Activated CD4-positive, alpha-beta T cell treated with anti-CD3 and anti-CD28 coated beads for 4 hours (primary cell): ENCODE data around the gene LRGUK.

Source experiments
- DNase-seq, 2 donors: peaks; one replicate each; pipeline ENCODE4 v3.0.0-alpha.2; 2020

LRGUK gene

DNA sequence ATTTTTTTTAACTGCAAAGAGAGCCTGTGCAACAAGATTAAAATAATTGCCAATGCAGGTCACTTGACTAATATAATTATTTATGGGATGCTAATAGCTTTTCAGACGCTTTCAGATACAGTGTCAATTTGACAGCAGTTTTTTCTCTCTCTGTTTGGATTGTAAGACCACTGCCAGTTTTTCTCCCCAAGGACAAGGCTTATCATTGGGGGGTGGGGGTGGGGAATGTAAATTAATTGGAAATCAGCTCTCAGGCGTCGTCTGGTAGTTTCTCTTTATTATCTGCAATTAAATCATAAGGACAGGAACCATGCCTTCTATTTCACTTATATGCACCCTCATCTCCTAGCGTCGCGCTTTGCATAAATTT lies 559 bp upstream of the LRGUK start:
- DNase-seq = no peak

DNA sequence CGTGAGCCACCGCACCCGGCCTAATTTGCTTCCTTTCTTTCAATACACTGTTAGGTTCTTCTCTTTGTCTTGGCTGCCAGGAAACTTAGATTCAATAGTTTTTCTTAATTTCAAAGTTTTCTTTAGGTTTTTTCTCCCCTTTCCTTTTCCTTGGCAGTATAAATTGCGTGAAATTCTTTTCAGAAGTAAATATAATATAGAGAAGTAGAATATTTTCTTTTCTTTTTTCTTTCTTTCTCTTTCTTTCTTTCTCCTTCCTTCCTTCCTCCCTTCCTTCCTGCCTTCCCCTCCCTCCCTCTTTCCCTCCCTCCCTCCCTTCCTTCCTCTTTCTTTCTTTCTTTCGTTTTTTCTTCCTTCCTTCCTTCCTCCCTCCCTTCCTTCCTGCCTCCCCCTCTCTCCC lies 1.7 kb downstream of the LRGUK start:
- no peak for DNase-seq

DNA sequence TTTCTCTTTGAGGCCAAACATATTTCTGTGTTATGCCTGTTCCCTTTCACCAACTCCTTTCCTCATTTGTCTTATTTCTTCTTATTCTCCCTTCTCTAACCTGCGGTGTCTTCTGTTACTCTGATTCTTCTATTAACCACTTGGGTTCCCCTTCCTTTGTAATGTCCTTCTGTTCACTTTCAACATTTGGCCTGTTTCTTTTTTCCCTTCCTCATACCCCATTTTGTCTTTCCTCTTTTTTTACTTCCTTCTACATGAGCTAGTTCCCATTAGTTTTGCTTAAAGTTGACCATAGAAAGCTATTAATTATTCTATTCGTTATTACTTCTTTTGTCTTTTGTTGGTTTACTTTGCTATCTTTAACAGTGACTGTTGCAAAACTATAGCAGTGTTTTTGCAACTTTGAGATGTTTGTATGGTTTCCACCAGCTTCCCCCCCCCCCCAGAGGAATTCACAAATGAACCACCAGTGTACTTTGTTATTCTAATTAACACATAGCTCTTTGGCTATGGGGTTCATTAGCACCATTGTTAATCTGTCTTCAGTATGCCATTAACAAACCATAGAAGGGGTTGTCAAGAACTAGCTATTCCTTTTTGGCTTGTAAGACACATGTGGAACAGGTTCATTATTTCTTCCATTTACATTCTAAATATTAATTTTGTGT lies 2.9 kb downstream of the LRGUK start:
- no peak for DNase-seq

DNA sequence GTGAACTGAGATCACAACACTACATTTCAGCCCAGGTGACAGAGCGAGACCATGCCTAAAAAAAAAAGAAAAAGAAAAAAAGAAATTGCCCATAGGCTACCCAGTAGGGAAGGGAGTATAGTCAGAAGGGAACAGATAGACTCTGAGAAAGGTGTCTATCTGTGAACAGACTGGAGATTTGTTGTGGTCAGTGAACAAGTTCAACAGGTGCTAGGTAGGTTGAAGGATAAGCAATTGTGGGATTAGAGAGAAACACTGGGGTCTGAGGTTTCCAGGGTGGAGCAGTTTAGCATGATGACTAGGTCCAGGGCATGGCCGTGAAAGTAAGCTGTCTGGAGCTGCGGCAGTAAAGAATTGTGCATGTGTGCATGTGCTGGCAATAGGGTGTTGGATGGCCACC lies 6.9 kb downstream of the LRGUK start:
- no peak for DNase-seq

DNA sequence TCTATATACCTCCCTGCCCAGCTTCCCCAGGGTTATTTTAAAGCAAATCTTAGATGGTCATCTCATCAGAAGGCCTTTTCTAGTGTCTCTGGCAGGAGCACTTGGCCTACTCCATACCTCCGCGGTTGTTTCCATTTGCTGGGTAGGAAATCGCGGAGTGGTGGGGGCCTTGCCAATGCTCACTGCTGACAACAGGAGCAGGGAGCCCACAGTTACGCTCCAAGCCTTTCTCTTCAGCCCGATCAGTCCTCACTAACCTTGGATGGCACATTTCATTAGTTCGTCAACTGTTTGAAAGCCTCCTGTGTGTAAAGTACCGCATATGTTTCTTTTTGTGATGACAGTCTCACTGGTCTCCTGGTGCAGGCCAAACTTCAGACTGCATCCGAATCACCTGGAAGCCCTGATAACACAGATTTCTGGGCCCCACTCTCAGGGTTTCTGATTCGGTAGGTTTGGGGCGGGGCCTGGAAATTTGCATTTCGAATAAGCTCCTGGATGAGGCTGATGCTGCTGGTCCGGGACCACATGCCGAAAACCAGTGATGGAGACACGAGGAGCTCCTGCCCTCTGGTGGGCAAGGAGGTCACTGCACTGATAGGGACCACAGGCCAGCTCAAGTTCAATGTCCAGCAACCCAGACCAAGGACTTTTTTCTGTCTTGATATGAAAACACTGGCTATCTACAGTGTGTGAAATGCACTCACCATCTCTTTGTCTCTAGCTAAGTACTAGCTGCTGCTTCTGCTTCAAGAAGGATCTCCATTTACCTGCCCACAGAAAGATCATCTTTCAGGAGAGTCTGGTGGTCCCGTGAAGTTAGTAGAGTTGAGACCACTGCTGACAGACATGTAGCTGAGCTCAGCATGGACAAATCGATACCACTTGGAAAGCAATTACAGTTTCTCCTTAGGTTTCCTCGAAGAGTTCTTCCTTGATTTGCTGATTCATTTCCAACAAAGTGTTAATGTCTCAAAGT lies 14.0 kb downstream of the LRGUK start:
- peak; percentile 23 to 30 for DNase-seq

DNA sequence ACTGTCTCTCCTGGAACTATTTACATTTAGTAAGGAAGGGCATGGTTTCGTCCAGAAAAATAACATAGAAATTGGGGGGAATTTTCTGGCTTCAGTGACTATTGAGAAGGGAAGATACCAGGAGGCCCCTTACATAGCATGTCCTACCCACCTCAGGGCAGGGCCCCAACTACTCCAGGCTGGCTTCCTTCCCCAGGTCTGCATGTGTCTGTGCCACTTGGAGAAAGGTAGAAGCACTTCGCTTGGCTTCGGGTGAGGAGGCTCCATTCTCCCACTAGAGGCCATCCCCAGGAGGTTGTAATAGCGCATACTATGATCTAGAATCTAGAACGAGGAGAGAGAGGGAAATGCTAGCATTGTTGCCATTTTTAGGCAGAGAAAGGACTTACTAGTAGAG lies 14.7 kb downstream of the LRGUK start:
- DNase-seq = no peak

DNA sequence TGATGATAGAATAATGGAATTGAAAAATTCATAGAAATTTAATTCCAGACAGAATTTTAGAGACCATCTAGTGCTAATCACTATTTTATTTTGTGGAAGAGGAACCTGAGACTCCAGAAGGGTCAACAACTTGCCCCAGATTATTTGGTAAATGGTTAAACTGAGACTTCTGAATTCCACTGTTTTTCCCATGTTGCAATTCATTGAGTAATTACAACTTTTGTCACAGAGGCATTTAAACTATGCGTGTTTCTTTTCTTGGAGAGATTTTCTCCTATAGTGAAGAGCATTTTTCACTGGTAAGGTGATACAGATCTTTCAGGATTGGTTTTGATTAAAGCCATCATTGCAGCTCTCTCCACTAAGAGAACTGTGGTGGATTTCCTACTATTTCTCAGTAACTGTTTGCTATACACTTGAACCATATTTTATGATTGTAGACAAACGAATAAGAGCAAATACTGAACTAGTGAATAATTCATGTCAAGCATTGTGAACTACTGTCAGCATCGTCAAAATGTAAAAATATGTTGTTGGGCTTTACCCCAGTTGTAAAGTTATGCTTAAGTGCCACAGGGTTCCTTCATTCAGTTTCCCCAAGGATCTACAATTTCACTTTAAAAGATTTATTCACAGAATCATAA lies 26.5 kb downstream of the LRGUK start:
- no peak for DNase-seq

DNA sequence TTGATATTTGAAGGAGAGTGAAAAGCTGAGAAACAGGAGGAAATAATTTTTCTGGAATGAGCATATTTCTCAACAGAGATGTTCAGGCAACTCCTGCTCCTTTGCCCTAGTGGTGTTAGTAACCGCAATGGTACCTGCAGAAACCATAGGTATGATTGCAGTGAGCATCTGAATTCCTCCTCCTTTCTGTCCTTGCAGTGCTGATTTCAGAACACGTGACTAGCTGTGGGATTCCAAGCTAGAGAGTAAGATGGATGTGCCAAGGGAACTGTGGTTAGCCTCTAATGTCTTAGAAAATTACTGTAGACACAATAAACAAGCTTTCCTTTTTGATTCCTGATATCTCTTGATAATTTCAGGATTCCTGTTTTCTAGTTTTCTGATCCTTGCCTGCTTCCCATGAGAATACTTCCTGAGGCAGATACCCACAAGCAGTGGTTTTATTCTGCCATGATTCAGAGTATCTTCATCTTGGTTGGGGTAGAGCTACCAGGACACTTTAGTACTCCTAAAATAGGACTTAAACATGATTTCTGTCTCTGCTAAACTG lies 27.5 kb downstream of the LRGUK start:
- DNase-seq = no peak

DNA sequence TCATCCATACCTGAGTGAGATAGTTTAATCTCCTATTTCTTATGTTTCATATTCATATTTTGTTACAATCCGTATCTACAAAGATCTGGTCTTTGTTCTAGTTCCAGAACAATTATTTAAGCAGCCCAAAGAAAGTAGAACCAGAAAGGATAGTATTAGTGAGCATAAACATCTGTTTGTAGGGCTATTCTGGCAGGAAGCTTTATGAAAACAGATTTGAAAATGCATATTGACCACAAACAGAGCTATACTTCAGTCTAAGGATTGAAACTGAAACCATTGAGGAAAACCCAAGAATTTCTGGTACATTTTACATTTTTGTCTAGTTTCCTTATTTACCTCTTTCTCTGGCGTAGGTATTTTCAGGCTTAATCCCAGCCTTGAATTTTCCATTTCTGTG lies 28.1 kb downstream of the LRGUK start:
- DNase-seq = no peak

DNA sequence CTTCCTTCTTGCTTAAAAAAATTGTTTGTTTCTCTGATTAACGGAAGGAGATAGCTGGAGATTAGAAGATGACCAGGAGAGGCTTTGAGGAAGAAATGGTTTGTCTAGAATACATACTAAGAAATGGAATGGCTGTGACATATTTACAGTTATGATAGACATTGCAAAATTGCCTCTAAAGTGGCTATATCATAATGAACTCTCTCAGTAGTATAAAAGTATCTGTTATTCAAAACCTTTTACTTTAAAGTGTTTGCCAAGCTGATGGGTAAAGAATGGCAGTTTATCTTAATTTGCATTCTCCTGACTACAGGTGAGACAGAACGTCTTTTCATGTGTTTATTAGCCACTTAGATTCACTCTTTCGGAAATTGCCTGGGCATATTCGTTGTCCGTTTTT lies 28.7 kb downstream of the LRGUK start:
- no peak for DNase-seq

DNA sequence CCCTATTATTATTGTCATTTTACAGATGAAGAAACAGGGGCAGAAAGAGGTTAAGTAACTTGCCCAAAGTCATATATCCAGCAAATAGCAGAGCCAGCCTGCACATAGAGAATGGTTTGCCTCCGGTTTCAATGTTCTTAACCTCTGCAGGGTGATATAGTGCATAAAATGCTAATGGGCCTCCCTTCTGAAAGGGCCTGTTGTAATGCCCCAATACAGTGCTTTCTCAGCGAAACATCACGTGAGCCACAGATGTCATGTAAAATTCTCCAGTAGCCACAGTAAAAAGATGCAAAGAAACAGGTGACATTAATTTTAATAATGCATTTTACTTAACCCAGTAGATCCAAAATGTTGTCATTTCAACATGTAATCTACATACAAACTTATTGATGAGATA lies 38.1 kb downstream of the LRGUK start:
- DNase-seq = no peak

DNA sequence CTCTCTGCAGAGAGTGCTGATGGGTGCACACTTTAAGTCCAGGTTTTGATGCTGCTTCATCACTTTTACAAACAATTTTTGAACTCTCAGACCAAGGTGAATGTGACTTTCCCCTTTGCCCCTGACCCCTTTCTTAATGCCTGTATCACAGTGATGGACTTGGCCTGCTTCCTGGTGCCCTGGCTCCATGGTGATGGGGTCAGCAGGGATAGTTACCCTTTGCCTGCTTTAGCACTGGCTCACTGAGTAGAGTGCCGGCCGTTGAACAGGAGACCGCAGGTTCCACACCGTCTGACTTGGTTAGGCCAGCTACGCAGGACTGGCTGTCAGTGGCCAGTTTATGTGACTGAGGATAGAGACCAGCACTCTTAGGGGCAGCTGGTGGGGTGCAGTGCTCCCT lies 40.1 kb downstream of the LRGUK start:
- no peak for DNase-seq

DNA sequence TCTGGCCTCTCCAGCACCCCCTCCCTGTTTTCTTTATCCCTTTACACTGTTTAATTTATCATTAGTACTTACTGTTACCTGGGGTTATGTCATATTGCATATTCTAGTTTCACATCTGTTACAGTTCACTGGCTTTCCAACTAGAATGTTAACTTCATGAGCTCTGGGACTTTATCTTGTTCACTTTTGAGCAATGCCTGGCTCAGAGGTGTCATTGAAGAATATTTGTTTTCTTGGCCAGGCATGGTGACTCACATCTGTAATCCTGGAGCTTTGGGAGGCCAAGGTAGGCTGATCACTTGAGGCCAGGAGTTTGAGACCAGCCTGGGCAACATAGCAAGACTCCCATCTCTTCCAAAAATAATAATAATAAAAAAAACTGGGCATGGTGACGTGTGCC lies 40.7 kb downstream of the LRGUK start:
- DNase-seq = no peak

DNA sequence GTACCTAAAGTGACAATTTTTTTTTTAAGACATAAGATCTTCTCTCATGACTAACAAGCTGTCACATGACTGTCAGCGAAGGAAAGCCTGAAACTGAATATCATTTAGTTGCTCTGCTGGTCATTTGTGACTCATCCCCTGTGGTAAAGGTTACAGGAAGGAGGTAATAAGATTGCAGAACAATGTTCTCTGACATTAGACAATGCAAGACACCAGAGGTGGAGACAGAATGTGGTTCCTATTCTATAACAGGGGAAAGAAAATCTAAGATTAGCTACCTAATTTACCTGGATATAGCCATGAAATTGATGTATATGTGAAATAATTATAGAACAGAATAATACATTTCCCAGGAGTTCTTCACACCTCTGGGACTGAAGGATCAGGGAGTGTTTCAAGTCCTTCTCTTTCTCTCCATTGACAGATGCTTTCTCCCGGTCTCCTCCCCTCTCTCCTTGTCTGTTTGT lies 47.7 kb downstream of the LRGUK start:
- no peak for DNase-seq

DNA sequence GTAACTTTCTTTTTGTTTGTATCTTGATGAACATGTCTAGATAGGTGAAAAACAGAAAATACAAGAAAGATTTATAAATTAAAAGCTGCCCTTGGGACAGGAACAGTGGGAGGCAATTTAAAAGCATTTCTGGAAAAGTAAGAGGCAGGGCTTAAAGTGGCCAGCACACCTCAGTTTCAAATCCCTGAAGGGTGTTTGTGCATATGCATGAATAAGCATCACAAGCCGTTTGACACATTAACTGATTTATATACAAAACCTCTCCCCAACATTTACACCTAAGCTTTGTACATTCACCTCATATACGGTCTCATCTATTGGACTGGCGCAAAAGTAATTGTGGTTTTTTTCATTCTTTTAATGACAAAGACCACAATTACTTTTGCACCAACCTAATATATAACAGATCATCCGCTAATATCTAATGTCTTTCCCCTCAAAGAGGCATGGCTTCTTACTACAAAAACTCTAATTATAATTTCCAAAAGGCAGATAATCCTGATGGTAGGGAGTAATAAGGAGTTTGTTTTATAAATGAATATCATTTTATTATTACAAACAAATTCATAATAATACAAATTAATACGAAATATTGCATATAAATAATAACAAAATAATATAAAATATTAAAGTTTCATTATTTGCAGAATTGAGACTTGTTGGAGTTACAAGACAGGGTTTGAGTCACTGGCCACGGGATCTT lies 48.3 kb downstream of the LRGUK start:
- no peak for DNase-seq

DNA sequence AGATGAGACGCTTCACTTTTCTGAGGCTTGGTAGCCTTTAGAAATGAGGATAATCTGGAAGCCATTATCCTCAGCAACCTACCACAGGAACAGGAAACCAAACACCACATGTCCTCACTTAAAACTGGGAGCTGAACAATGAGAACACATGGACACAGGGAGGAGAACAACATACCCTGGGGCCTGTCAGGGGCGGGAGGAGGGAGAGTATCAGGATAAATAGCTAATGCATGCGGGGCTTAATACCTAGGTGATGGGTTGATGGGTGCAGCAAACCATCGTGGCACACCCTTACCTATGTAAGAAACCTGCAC lies 48.9 kb downstream of the LRGUK start:
- DNase-seq = no peak

DNA sequence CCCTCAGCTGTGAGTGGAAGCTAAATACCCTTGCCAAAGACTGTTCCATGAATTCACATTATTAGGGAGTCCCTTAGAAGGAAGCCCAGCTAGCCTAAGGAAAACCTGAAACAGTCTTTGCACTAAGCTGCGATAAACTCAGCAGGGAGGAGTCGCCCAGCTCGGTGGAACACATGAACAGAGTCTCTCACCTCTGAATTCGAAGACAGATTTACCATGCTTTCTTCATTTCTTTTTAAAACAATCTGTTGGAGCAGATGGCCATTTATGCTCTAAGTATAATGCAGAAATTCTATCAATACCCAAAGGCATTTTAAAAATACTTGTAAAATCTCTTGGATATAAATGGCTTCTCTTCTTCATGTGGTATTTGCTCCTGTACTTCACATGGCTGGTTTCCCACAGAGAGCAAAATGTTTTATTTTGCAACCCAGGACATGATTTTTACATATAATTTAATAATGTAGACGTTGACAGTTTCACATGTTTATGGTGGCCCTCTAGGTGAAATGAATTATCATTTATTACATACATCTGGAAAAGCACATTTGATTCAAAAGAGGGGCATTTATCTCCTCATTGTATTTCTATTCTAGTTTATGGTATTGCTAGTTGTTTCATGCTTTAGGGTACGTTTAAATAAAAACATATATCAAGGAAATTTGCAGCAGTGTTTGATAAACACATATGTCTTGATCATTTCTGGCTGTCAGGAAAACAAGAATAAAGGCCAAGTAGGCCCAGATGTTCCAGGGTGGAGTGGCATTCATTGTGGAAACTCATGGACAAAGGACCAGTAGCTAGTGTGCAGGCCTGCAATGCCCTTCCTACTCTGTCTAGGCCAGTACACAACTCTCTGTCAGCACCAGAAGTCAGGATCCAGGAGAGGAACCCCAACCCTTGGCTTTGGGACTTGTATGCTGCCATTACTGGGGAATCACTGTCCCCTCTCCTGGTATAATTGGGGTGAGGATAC lies 52.2 kb downstream of the LRGUK start:
- DNase-seq = no peak

DNA sequence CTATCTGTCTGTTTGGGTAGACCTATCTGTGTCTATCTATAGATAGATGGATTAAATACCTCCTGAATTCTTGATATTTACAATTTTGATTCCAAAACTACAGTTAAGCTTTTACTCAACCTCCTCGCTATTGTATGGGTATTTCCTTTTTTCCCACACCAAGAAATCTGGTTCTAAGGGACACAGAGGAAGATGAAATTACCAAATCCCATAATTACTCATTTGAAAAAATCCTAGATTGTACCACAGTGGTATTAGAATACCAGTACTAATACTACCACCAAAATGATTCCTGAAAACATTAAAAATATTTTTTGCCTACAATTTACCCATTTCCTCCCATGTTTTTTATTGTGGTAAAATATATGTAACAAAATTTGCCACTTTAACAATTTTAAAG lies 53.2 kb downstream of the LRGUK start:
- DNase-seq = no peak

DNA sequence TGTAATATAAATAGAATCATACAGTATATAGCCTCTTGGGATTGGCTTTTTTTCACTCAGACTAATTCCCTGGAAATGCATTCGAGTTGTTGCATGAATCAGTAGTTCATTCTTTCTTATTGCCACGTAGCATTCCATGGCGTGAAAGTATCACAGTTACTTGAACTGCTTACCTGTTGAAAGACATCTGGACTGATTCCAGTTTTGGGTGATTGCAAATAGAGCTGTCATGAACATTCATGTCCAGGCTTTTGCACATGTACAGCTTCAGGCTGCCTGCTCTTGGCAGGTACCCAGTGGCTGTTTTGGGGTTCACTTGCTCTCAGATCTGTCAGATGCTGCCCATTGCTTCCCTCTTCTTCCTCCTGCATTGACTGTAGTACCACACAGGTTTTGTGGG lies 54.9 kb downstream of the LRGUK start:
- no peak for DNase-seq

DNA sequence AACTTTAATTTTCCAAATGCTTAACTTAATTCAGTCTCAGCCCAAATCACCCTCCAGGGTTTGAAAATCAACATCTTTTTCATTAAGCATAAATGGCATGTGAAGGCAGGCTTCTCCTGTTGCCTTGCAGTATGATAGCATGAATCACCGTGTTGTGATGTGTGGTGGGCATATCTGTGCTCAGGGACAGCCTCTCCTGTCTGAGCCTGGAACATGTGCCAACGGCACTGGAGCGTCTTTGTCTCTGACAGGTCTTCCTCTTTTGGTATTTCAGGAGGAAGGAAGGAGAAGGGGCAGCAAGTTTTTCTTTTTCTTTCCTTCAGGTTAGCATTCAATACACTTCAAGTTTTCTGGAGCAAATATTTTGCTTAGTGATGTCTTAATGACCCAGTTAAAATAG lies 57.6 kb downstream of the LRGUK start:
- no peak for DNase-seq

DNA sequence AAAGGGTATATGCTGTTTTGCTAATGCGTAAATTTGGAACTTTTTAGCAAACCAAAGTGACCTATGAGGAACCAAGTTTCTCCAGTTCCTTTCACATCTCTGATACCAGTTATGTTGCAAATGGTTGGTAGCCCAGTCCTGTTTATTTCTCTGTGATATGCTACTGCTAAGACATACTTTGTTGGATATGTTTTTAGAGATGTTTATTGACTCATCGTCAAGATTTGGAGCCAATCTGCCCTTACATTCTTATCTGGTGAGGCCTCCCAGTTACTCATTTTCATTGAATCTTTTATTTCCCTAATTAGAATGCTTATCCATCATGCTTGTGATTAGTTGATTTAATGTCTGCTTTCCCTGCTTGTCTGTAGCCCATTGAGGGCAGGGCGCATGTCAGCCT lies 58.9 kb downstream of the LRGUK start:
- DNase-seq = no peak

DNA sequence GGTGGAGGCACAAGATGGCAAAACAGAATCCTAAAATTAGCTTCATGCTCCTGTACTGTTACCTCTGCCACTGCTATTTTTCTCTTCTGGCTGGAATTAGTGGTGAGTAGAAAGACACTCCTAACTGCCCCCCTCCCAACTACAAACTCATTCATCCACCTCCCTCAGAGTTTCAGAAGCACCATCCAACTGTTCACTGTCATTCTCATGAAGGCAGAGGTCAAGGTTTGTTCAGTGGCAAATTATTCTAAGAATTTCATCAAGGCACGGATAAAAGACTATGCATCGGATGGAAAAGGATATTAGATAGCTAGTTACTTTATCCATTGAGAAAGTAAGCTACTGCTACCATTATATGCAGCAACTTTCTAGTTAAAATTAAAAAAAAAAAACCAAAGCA lies 59.7 kb downstream of the LRGUK start:
- no peak for DNase-seq
